IMR-90 (cell line): ENCODE data around the gene ZNF57. TPM values are rescaled to one million over a fixed set of nuclear protein-coding genes. Genes with fewer than 3 reads are reported as not detected.

ENCODE experiments used
- ATAC-seq: fragments of 200-7000 bp; cut with Tn5 transposase; 2 replicates; pipeline ENCODE4 v1.9.1; 2020; ENCODE audit warnings: low read depth, mild to moderate bottlenecking, moderate library complexity
- BruUV-seq: library from RNA; stranded (reverse); fragments of 400-500 nt; replicated peaks from 2 replicates; lab custom pipeline; 2021; lab: Mats Ljungman, UMichigan
- CTCF ChIA-PET: fragments of 300-600 bp; formaldehyde crosslinking; extraction: SDS; loops from one replicate; lab custom pipeline; 2021; ENCODE audit warnings: antibody characterized with exemption; lab: Yijun Ruan, JAX
- POLR2A ChIA-PET: fragments of 300-600 bp; sonication (Branson Sonifier 250); formaldehyde crosslinking; loops from one replicate; lab custom pipeline; 2022; ENCODE audit warnings: antibody characterized with exemption; ENCODE audit not compliant: unreplicated experiment; lab: Charles Lee
- DNase-seq: peaks from one replicate; pipeline ENCODE4 v3.0.0; 2013
- H2AFZ ChIP-seq: replicated peaks from 2 replicates; pipeline ENCODE3; 2013; ENCODE audit warnings: low read length, mild to moderate bottlenecking; ENCODE audit not compliant: poor library complexity
- H2AK5ac ChIP-seq: 2 replicates; pipeline ENCODE4 v1.6.1; 2013; ENCODE audit warnings: low read depth, low read length, inconsistent platforms
- H2AK9ac ChIP-seq: replicated peaks from 2 replicates; pipeline ENCODE3; 2013; ENCODE audit warnings: mild to moderate bottlenecking, low read depth, low read length, moderate library complexity; ENCODE audit not compliant: poor library complexity
- H2BK120ac ChIP-seq: 2 replicates; pipeline ENCODE4 v1.6.1; 2013; ENCODE audit warnings: low read depth, low read length, inconsistent platforms
- H2BK15ac ChIP-seq: 3 replicates; pipeline ENCODE4 v1.6.1; 2013; ENCODE audit warnings: low read depth, low read length, inconsistent platforms
- H2BK20ac ChIP-seq: 2 replicates; pipeline ENCODE4 v1.6.1; 2013; ENCODE audit warnings: low read depth, mild to moderate bottlenecking, inconsistent platforms, low read length, moderate library complexity
- H2BK5ac ChIP-seq: 2 replicates; pipeline ENCODE4 v1.6.1; 2013; ENCODE audit warnings: mild to moderate bottlenecking, low read depth, low read length, inconsistent platforms; ENCODE audit not compliant: poor library complexity, severe bottlenecking
- H3K14ac ChIP-seq: replicated peaks from 2 replicates; pipeline ENCODE4 v1.6.1; 2013; ENCODE audit warnings: low read depth, low read length, inconsistent platforms
- H3K18ac ChIP-seq: 2 replicates; pipeline ENCODE4 v1.6.1; 2013; ENCODE audit warnings: low read depth, low read length, control low read depth
- H3K23ac ChIP-seq: 2 replicates; pipeline ENCODE4 v1.6.1; 2013; ENCODE audit warnings: low read depth, low read length, inconsistent platforms
- H3K27ac ChIP-seq: 2 replicates; pipeline ENCODE4 v1.5.1; 2013; ENCODE audit warnings: mild to moderate bottlenecking, control low read depth, low read length; ENCODE audit not compliant: insufficient read depth
- H3K27me3 ChIP-seq: 2 replicates; pipeline ENCODE4 v1.6.1; 2013; ENCODE audit warnings: low read length; ENCODE audit not compliant: control insufficient read depth, insufficient read depth
- H3K36me3 ChIP-seq: 2 replicates; pipeline ENCODE4 v1.6.1; 2013; ENCODE audit warnings: low read length, mixed read lengths; ENCODE audit not compliant: control insufficient read depth, insufficient read depth
- H3K4ac ChIP-seq: 2 replicates; pipeline ENCODE4 v1.6.1; 2013; ENCODE audit warnings: low read depth, low read length, inconsistent platforms
- H3K4me1 ChIP-seq: 2 replicates; pipeline ENCODE4 v1.6.1; 2013; ENCODE audit warnings: low read length, mixed read lengths; ENCODE audit not compliant: control insufficient read depth, insufficient read depth
- H3K4me2 ChIP-seq: 2 replicates; pipeline ENCODE4 v1.6.1; 2013; ENCODE audit warnings: low read depth, mild to moderate bottlenecking, control low read depth, low read length, moderate library complexity
- H3K4me3 ChIP-seq: 2 replicates; pipeline ENCODE4 v1.5.1; 2013; ENCODE audit warnings: low read depth, mild to moderate bottlenecking, control low read depth, low read length, moderate library complexity; ENCODE audit not compliant: insufficient read depth
- H3K56ac ChIP-seq: 2 replicates; pipeline ENCODE4 v1.6.1; 2013; ENCODE audit warnings: low read length, inconsistent platforms; ENCODE audit not compliant: insufficient read depth; ENCODE audit errors: extremely low read depth
- H3K79me1 ChIP-seq, 2 experiments: 2 replicates each; pipeline ENCODE4 v1.6.1; 2013; ENCODE audit warnings: low read length in 2 of 2, inconsistent platforms in 1 of 2, low read depth in 1 of 2
- H3K9ac ChIP-seq: 2 replicates; pipeline ENCODE4 v1.6.1; 2013; ENCODE audit warnings: low read depth, low read length, control low read depth
- H3K9me1 ChIP-seq: 2 replicates; pipeline ENCODE4 v1.6.1; 2013; ENCODE audit warnings: low read length, inconsistent platforms; ENCODE audit not compliant: insufficient read depth
- H3K9me3 ChIP-seq: 2 replicates; pipeline ENCODE4 v1.6.1; 2013; ENCODE audit warnings: low read length; ENCODE audit not compliant: control insufficient read depth, insufficient read depth
- H4K20me1 ChIP-seq: 2 replicates; pipeline ENCODE4 v1.6.1; 2013; ENCODE audit warnings: low read length, inconsistent platforms; ENCODE audit not compliant: insufficient read depth
- H4K5ac ChIP-seq: 2 replicates; pipeline ENCODE4 v1.6.1; 2013; ENCODE audit warnings: mild to moderate bottlenecking, low read depth, low read length, control low read depth
- H4K8ac ChIP-seq, 2 experiments: 2 replicates each; pipeline ENCODE4 v1.6.1; 2013; ENCODE audit warnings: low read depth in 2 of 2, low read length in 2 of 2, control low read depth in 1 of 2, inconsistent platforms in 1 of 2
- H4K91ac ChIP-seq: 2 replicates; pipeline ENCODE4 v1.6.1; 2013; ENCODE audit warnings: low read depth, low read length, inconsistent platforms; ENCODE audit not compliant: insufficient read depth
- BHLHE40 ChIP-seq: fragments of 150-350 bp; IDR thresholded peaks from 2 replicates; pipeline ENCODE4 v1.6.1; 2016; ENCODE audit warnings: mild to moderate bottlenecking, low read depth, low read length
- CEBPB ChIP-seq: IDR thresholded peaks from 2 replicates; pipeline ENCODE4 v1.6.1; 2012; ENCODE audit warnings: low read depth, low read length, improper control_type of control experiment
- CHD1 ChIP-seq: IDR thresholded peaks from 2 replicates; pipeline ENCODE4 v1.6.1; 2012; ENCODE audit warnings: low read depth, low read length, improper control_type of control experiment
- FOS ChIP-seq: fragments of 150-350 bp; IDR thresholded peaks from 2 replicates; pipeline ENCODE4 v1.6.1; 2016; ENCODE audit warnings: low read depth, low read length
- MAFK ChIP-seq: IDR thresholded peaks from 2 replicates; pipeline ENCODE4 v1.6.1; 2012; ENCODE audit warnings: low read depth, low read length, improper control_type of control experiment
- MAZ ChIP-seq: IDR thresholded peaks from 2 replicates; pipeline ENCODE4 v1.6.1; 2012; ENCODE audit warnings: low read depth, mild to moderate bottlenecking, low read length, improper control_type of control experiment, moderate library complexity, borderline replicate concordance
- MXI1 ChIP-seq: IDR thresholded peaks from 2 replicates; pipeline ENCODE4 v1.6.1; 2012; ENCODE audit warnings: low read depth, mild to moderate bottlenecking, low read length, moderate library complexity, borderline replicate concordance
- POLR2A ChIP-seq: IDR thresholded peaks from 2 replicates; pipeline ENCODE4 v1.6.1; 2012; ENCODE audit warnings: mild to moderate bottlenecking, low read depth, low read length
- RAD21 ChIP-seq: IDR thresholded peaks from 2 replicates; pipeline ENCODE4 v1.6.1; 2012; ENCODE audit warnings: low read length, improper control_type of control experiment
- RCOR1 ChIP-seq: IDR thresholded peaks from 2 replicates; pipeline ENCODE4 v1.6.1; 2012; ENCODE audit warnings: mild to moderate bottlenecking, low read length, improper control_type of control experiment; ENCODE audit not compliant: insufficient replicate concordance
- RFX5 ChIP-seq: IDR thresholded peaks from 2 replicates; pipeline ENCODE4 v1.8.0; 2012; ENCODE audit warnings: low read depth, mild to moderate bottlenecking, low read length, moderate library complexity
- WGBS, 2 experiments: methylation state at CpG; one replicate each; pipeline versions ENCODE4 v1.1.5 to v1.1.7; 2013; ENCODE audit warnings: missing lambda C conversion rate in 2 of 2; ENCODE audit not compliant: insufficient read length in 1 of 2; ENCODE audit errors: extremely low coverage in 2 of 2; 5-methylcytosine and 5-hydroxymethylcytosine counted together
- dilution Hi-C: fragments of 300-500 bp; cut with HindIII; formaldehyde crosslinking; loops from one replicate; pipeline ENCODE4 v1.14.3; 2018; ENCODE audit warnings: low sequenced_read_pairs; ENCODE audit not compliant: unreplicated experiment
- in situ Hi-C: fragments of 300-500 bp; cut with MboI; formaldehyde crosslinking; loops from 3 replicates; pipeline ENCODE4 v1.14.3; 2019; ENCODE audit warnings: low sequenced_read_pairs, inconsistent platforms, mixed read lengths
- intact Hi-C: fragments of 100-400 bp; cut with micrococcal nuclease; formaldehyde crosslinking; loops from 2 replicates; pipeline ENCODE4 v1.10.0; 2022
- polyA plus RNA-seq, 3 experiments: library from polyadenylated mRNA; depleted of rRNA; stranded (reverse); fragments of >200 nt; gene quantifications; 2 replicates each; pipeline ENCODE4 v1.2.3, GENCODE V29; 2012; ENCODE audit warnings: low replicate concordance in 1 of 3
- total RNA-seq: library from RNA; depleted of rRNA; stranded (reverse); fragments of >200 nt; gene quantifications from 2 replicates; pipeline ENCODE4 v1.2.3, GENCODE V29; 2012; rRNA removed

ZNF57 gene
- total and polyA plus RNA-seq, 2 of the 4 experiments (the other 2 are of a cell fraction): 2.2 to 8.6 TPM

DNA sequence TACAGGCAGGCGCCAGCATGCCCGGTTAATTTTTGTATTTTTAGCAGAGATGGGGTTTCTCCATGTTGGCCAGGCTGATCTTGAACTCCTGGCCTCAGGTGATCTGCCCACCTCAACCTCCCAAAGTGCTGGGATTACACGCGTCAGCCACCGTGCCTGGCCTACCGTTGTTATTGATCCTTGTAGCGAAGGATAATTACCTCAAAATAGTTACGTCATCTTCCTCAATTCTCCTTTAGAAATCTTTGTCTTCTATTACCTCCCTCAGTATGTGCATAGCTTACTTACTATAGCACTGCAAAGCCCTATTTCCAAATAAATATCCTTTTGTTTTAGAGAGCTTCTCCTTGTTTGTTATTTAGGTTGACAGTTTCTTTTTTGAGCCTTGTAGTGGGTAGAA, 67.2 kb downstream of the ZNF57 start:
- Histone ChIP-seq H2AK5ac (no peak overlapping the region), H3K79me1 (no peaks in the 10 kb centered on the region), H3K23ac (no peak overlapping the region), H3K14ac (no peak overlapping the region), H4K5ac (no peak overlapping the region), H3K18ac (no peak overlapping the region), H4K8ac (no peak overlapping the region), H3K56ac (no peak overlapping the region), H3K36me3 (no peaks in the 10 kb centered on the region), H2BK15ac (no peak overlapping the region), H3K9me3 (no peaks in the 10 kb centered on the region), H3K9me1 (no peaks in the 10 kb centered on the region), H3K4me2 (no peak overlapping the region), H3K9ac (no peak overlapping the region), H3K27ac (no peak overlapping the region), H2BK20ac (no peak overlapping the region), H3K4me1 (peaks cover 4% of the 10 kb centered on the region; the same call in 1 of the 2 replicates), H3K4me3 (no peak overlapping the region), H2BK120ac (no peak overlapping the region), H3K4ac (no peak overlapping the region), H2AFZ (no peak overlapping the region), H4K91ac (no peak overlapping the region), H3K27me3 (no peaks in the 10 kb centered on the region; the same call in 1 of the 2 replicates), H2AK9ac (no peak overlapping the region), H2BK5ac (no peak overlapping the region), H4K20me1 (no peaks in the 10 kb centered on the region)
- TF ChIP-seq RAD21 (no peak), CEBPB (no peak), CHD1 (no peak), FOS (no peak), POLR2A (no peak), MXI1 (no peak), MAZ (no peak), MAFK (no peak), BHLHE40 (no peak), RCOR1 (no peak), RFX5 (no peak)
- BruUV-seq: no TSS peak
- ChIA-PET CTCF (no interaction called here), POLR2A (no interaction called here)
- intact Hi-C loops (no loop called here), dilution Hi-C loops (no loop called here), in situ Hi-C loops (loop anchor here (25.0 kb wide), 1 partner anchor 519 kb away; the partner anchor contains the start of genes SMIM24 and SMIM44)
- no peak for ATAC-seq
- no CpG with 5 or more reads among the region's 8 CpGs for WGBS, 2 experiments
- DNase-seq: no peak

Other genes starting within 250 kb of the ZNF57 start
- under 0.01 TPM in 2 replicates for gene GNG7, start 198.2 kb upstream of the ZNF57 start, total RNA-seq
- gene GNG7, start 198.2 kb upstream of the ZNF57 start, polyA plus RNA-seq (2012; rRNA removed): 0.19 and 0.21 TPM in 2 replicates
- gene DIRAS1, start 179.6 kb upstream of the ZNF57 start, total RNA-seq: 1.4 and 2.5 TPM in 2 replicates
- gene DIRAS1, start 179.6 kb upstream of the ZNF57 start, polyA plus RNA-seq (2012; rRNA removed): 10.3 and 14.0 TPM in 2 replicates
- gene SLC39A3, start 160.9 kb upstream of the ZNF57 start, total RNA-seq: 12.4 and 12.8 TPM in 2 replicates
- gene SLC39A3, start 160.9 kb upstream of the ZNF57 start, polyA plus RNA-seq (2012; rRNA removed): 38.2 and 45.1 TPM in 2 replicates
- 17.4 and 20.6 TPM in 2 replicates for gene SGTA, start 117.7 kb upstream of the ZNF57 start, total RNA-seq
- 72.9 and 89.7 TPM in 2 replicates for gene SGTA, start 117.7 kb upstream of the ZNF57 start, polyA plus RNA-seq (2012; rRNA removed)
- gene THOP1, start 115.4 kb upstream of the ZNF57 start, total RNA-seq: 57.5 and 62.8 TPM in 2 replicates
- gene THOP1, start 115.4 kb upstream of the ZNF57 start, polyA plus RNA-seq (2012; rRNA removed): 91.9 and 110 TPM in 2 replicates
- gene ZNF554, start 81.1 kb upstream of the ZNF57 start, total RNA-seq: 1.9 and 3.0 TPM in 2 replicates
- 1.2 and 1.5 TPM in 2 replicates for gene ZNF554, start 81.1 kb upstream of the ZNF57 start, polyA plus RNA-seq (2012; rRNA removed)
- gene ZNF555, start 59.5 kb upstream of the ZNF57 start, total RNA-seq: 6.4 and 9.7 TPM in 2 replicates
- gene ZNF555, start 59.5 kb upstream of the ZNF57 start, polyA plus RNA-seq (2012; rRNA removed): 1.6 and 2.8 TPM in 2 replicates
- not detected in 2 replicates for gene ZNF556, start 33.6 kb upstream of the ZNF57 start, total RNA-seq
- gene ZNF556, start 33.6 kb upstream of the ZNF57 start, polyA plus RNA-seq (2012; rRNA removed): not detected in 2 replicates
- gene ZNF77, start 44.0 kb downstream of the ZNF57 start, total RNA-seq: 5.3 and 6.5 TPM in 2 replicates
- 3.6 and 3.9 TPM in 2 replicates for gene ZNF77, start 44.0 kb downstream of the ZNF57 start, polyA plus RNA-seq (2012; rRNA removed)
- under 0.01 and 0.28 TPM in 2 replicates for gene TLE6, start 76.6 kb downstream of the ZNF57 start, total RNA-seq
- 0.17 TPM in 1 of 2 replicates, not detected in the other for gene TLE6, start 76.6 kb downstream of the ZNF57 start, polyA plus RNA-seq (2012; rRNA removed)
- under 0.01 and 0.28 TPM in 2 replicates for gene TLE2, start 128.4 kb downstream of the ZNF57 start, total RNA-seq
- 0.41 and 0.72 TPM in 2 replicates for gene TLE2, start 128.4 kb downstream of the ZNF57 start, polyA plus RNA-seq (2012; rRNA removed)
- 119 and 121 TPM in 2 replicates for gene TLE5, start 161.6 kb downstream of the ZNF57 start, total RNA-seq
- 407 and 444 TPM in 2 replicates for gene TLE5, start 161.6 kb downstream of the ZNF57 start, polyA plus RNA-seq (2012; rRNA removed)
- 25.5 and 34.4 TPM in 2 replicates for gene GNA11, start 193.4 kb downstream of the ZNF57 start, total RNA-seq
- gene GNA11, start 193.4 kb downstream of the ZNF57 start, polyA plus RNA-seq (2012; rRNA removed): 33.3 and 44.5 TPM in 2 replicates
- gene GNA15, start 235.1 kb downstream of the ZNF57 start, total RNA-seq: 0.18 and 0.28 TPM in 2 replicates
- gene GNA15, start 235.1 kb downstream of the ZNF57 start, polyA plus RNA-seq (2012; rRNA removed): 0.04 TPM in 1 of 2 replicates, not detected in the other